Endodermal cell (in vitro differentiated cells): ENCODE data around the gene PSMD2. TPM values are rescaled to one million over a fixed set of nuclear protein-coding genes. Genes with fewer than 3 reads are reported as not detected.

Experiments used
- DNase-seq: peaks from one replicate; pipeline ENCODE4 v3.0.0-alpha.2; 2017
- H3K27ac ChIP-seq: 2 replicates; pipeline ENCODE4 v1.5.1; 2013; ENCODE audit warnings: mild to moderate bottlenecking, low read depth, low read length, moderate library complexity
- H3K27me3 ChIP-seq: 2 replicates; pipeline ENCODE4 v1.6.1; 2013; ENCODE audit warnings: mild to moderate bottlenecking, low read length, moderate library complexity; ENCODE audit not compliant: insufficient read depth, control insufficient read depth, poor library complexity, severe bottlenecking
- H3K36me3 ChIP-seq: 2 replicates; pipeline ENCODE4 v1.7.0; 2013; ENCODE audit warnings: mild to moderate bottlenecking, low read length, moderate library complexity; ENCODE audit not compliant: control insufficient read depth, insufficient read depth
- H3K4me1 ChIP-seq: one replicate; pipeline ENCODE4 v1.7.0; 2013; ENCODE audit warnings: low read length; ENCODE audit not compliant: control insufficient read depth, insufficient read depth
- H3K4me3 ChIP-seq: 2 replicates; pipeline ENCODE4 v1.5.1; 2013; ENCODE audit warnings: mild to moderate bottlenecking, low read length, moderate library complexity
- H3K9ac ChIP-seq: 2 replicates; pipeline ENCODE4 v1.6.1; 2013; ENCODE audit warnings: mild to moderate bottlenecking, low read length, moderate library complexity; ENCODE audit not compliant: poor library complexity, severe bottlenecking; ENCODE audit errors: extremely low read depth
- H3K9me3 ChIP-seq: 2 replicates; pipeline ENCODE4 v1.6.1; 2013; ENCODE audit warnings: mild to moderate bottlenecking, low read length, moderate library complexity; ENCODE audit not compliant: control insufficient read depth
- H3K27ac Mint-ChIP-seq: 2 replicates; pipeline ENCODE4 v1.8.0; 2020; ENCODE audit warnings: mixed read lengths
- H3K27me3 Mint-ChIP-seq: 2 replicates; pipeline ENCODE4 v1.8.0; 2021; ENCODE audit warnings: mild to moderate bottlenecking, mixed read lengths; ENCODE audit not compliant: insufficient read depth
- H3K36me3 Mint-ChIP-seq: 2 replicates; pipeline ENCODE4 v1.8.0; 2020; ENCODE audit warnings: low read depth, mixed read lengths
- H3K4me1 Mint-ChIP-seq: 2 replicates; pipeline ENCODE4 v1.8.0; 2020; ENCODE audit warnings: mixed read lengths
- H3K4me3 Mint-ChIP-seq: 2 replicates; pipeline ENCODE4 v1.8.0; 2020; ENCODE audit warnings: mild to moderate bottlenecking, moderate library complexity, mixed read lengths
- H3K9me3 Mint-ChIP-seq: 2 replicates; pipeline ENCODE4 v1.8.0; 2020; ENCODE audit warnings: mild to moderate bottlenecking, mixed read lengths
- WGBS, 2 experiments: methylation state at CpG; one replicate each; pipeline versions ENCODE4 v1.1.5 to v1.1.7; 2013; ENCODE audit warnings: missing lambda C conversion rate in 2 of 2, mixed read lengths in 1 of 2; ENCODE audit not compliant: insufficient coverage in 1 of 2, insufficient read length in 1 of 2; 5-methylcytosine and 5-hydroxymethylcytosine counted together
- total RNA-seq, 2 donors: library from RNA; stranded (reverse); fragmentation: NEBNext Ultra II Directional in 1 of 2; extraction: Animal tissue kit (Norgen Biotek cat#: 25700) in 1 of 2; gene quantifications; 2 replicates in 1 of 2; 3 replicates in 1 of 2; pipeline ENCODE4 v1.2.1, GENCODE V29; 2021
- TF ChIP-seq, protein P1 (sequence below): fragments of 200-600 bp; sonication (generic); conservative IDR thresholded peaks from 2 replicates; pipeline ENCODE4 v1.5.0; 2021; ENCODE audit warnings: antibody characterized with exemption, mild to moderate bottlenecking

The PSMD2 gene
- total RNA-seq, 2 donors from 2014 or later: 332 TPM

GRCh38 chr3:184323696-184324095 lies 24.7 kb downstream of the PSMD2 start:
- no peaks in the 10 kb centered on the region for H3K4me1 ChIP-seq
- Mint-ChIP-seq H3K4me1 (no peaks in the 10 kb centered on the region), H3K4me3 (no peak overlapping the region), H3K9me3 (no peaks in the 10 kb centered on the region), H3K36me3 (peaks cover 91% of the 10 kb centered on the region), H3K27me3 (no peaks in the 10 kb centered on the region), H3K27ac (peak overlapping the region; percentile 64)
- H3K27me3 ChIP-seq: no peaks in the 10 kb centered on the region
- no peak overlapping the region for H3K27ac ChIP-seq
- no peaks in the 10 kb centered on the region for H3K9me3 ChIP-seq
- H3K4me3 ChIP-seq: no peak overlapping the region
- H3K9ac ChIP-seq: no peak overlapping the region
- no peak for DNase-seq
- H3K36me3 ChIP-seq: peaks cover 99% of the 10 kb centered on the region
- WGBS, 2 experiments: 95 to 97% methylated on average over 8 of the region's 8 CpGs
- TF ChIP-seq, protein P1, sequence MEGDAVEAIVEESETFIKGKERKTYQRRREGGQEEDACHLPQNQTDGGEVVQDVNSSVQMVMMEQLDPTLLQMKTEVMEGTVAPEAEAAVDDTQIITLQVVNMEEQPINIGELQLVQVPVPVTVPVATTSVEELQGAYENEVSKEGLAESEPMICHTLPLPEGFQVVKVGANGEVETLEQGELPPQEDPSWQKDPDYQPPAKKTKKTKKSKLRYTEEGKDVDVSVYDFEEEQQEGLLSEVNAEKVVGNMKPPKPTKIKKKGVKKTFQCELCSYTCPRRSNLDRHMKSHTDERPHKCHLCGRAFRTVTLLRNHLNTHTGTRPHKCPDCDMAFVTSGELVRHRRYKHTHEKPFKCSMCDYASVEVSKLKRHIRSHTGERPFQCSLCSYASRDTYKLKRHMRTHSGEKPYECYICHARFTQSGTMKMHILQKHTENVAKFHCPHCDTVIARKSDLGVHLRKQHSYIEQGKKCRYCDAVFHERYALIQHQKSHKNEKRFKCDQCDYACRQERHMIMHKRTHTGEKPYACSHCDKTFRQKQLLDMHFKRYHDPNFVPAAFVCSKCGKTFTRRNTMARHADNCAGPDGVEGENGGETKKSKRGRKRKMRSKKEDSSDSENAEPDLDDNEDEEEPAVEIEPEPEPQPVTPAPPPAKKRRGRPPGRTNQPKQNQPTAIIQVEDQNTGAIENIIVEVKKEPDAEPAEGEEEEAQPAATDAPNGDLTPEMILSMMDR: no peak

DNA sequence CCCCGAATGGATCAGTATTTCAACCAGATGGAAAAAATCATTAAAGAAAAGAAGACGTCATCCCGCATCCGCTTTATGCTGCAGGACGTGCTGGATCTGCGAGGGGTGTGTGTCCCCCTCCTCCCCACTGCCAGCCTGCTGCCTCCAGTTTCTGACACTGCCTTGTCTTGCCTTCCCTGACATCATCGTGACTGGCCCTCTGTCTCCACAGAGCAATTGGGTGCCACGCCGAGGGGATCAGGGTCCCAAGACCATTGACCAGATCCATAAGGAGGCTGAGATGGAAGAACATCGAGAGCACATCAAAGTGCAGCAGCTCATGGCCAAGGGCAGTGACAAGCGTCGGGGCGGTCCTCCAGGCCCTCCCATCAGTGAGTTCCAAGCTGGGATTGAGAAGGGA lies 26.2 kb downstream of the PSMD2 start:
- DNase-seq: no peak
- Histone ChIP-seq H3K27me3 (no peaks in the 10 kb centered on the region), H3K36me3 (peaks cover 100% of the 10 kb centered on the region), H3K4me3 (no peak overlapping the region), H3K27ac (no peak overlapping the region), H3K4me1 (no peaks in the 10 kb centered on the region), H3K9ac (no peak overlapping the region), H3K9me3 (no peaks in the 10 kb centered on the region)
- H3K27me3 Mint-ChIP-seq: no peaks in the 10 kb centered on the region
- H3K36me3 Mint-ChIP-seq: peaks cover 96% of the 10 kb centered on the region
- TF ChIP-seq, protein P1: no peak
- no peaks in the 10 kb centered on the region for H3K9me3 Mint-ChIP-seq
- H3K27ac Mint-ChIP-seq: no peak overlapping the region
- H3K4me3 Mint-ChIP-seq: no peak overlapping the region
- 95 to 100% methylated on average over 8 to 13 of the region's 13 CpGs for WGBS, 2 experiments
- no peaks in the 10 kb centered on the region for H3K4me1 Mint-ChIP-seq

- Histone ChIP-seq H3K9ac (no peak overlapping the region), H3K36me3 (peaks cover 98% of the 10 kb centered on the region), H3K4me3 (no peak overlapping the region), H3K27ac (no peak overlapping the region), H3K27me3 (no peaks in the 10 kb centered on the region), H3K4me1 (no peaks in the 10 kb centered on the region), H3K9me3 (no peaks in the 10 kb centered on the region)
- H3K4me1 Mint-ChIP-seq: no peaks in the 10 kb centered on the region
- WGBS, 2 experiments: 94 to 95% methylated on average over 2 to 6 of the region's 6 CpGs
- no peak overlapping the region for H3K27ac Mint-ChIP-seq
- no peak for DNase-seq
- no peak overlapping the region for H3K4me3 Mint-ChIP-seq
- TF ChIP-seq, protein P1: no peak
- no peaks in the 10 kb centered on the region for H3K9me3 Mint-ChIP-seq
- no peaks in the 10 kb centered on the region for H3K27me3 Mint-ChIP-seq
- H3K36me3 Mint-ChIP-seq: peaks cover 95% of the 10 kb centered on the region
Measured at GRCh38 chr3:184325715-184326369, 26.8 kb downstream of the PSMD2 start.
